ENCODE measurements around the gene EDRF1.

The EDRF1 gene

DNA sequence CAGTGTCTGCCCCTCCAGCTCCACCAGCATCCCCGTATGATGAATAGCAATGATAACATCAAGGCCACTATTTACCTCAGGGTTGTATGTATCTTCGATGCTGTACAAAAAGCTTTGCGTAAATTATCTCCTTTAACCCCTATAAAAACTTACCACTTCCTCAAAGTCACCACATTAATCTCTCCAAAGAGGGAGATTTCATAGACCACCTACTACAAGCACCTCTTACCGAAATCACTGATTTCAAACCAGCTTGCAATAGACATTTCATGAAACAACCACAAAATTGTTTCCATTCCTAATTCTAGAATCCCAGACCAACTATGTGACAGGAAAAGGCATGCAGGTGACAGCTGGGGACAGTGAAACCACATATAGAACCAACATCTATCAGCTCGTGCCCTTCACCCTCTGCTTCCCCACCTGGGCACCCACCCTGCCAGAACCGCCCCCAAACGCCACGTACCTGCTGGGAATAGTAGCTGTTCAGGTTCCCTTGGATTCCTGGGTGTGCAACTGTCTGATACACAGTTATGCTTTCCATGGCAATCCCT, 76.2 kb downstream of the EDRF1 start:
- no peak for DNase-seq

DNA sequence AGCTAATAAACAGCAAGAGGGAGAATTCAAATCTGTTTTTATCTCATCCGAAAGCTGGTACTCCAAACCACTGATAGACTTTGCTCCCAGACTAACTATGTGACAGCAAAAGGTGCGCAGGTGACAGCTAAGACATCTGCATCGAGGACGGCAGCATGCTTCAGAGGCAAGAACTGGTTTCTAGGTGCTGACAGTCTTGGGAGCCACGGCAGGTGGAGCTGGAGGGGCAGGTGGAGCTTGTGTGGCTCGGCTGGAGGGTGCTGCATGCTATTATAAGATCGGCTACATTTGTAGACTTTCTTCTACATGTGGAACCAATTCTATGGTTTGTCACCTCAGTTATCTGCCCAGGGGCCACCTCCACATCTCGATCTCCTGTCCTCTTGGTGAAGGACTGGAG, 77.9 kb downstream of the EDRF1 start:
- no peak for DNase-seq

DNA sequence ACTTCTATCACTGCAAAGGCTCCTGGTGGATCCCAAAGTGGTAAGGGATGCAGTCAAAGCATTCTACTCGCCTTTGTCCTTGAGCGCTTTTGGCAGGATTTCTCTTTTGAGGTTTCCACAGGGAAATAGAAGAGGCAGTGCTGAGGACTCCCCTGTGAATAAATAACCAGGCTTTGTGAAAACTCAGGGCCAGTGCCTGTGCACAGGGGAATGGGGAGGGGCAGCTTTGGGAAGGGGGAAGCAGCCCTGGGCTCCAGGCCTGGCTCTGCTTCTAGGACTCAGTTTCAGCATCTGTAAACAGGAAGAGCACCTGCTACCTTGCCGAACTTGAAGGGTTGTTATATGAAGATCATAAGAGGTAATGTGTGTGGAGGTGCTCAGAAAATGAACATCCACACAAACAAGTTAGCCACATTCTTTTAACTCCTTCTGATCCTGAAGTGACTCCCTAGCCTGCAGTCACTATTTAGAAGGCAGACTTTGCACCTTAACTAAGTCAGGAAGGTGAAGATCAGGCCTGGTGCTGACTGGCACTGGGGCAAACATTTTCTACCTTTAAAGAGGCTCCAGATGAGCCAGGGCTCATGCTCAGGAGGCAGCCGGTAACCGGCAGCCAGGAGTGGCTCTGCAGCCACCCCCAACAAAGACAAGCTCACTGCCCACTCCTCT, 78.6 kb downstream of the EDRF1 start:
- DNase-seq = no peak

- no peak for DNase-seq
These were observed 80.1 kb downstream of the EDRF1 start for GRCh38 chr10:125799451-125800182.

GRCh38 chr10:125801574-125801973, 82.1 kb downstream of the EDRF1 start:
- DNase-seq = no peak

- no peak for DNase-seq
These were observed 82.6 kb downstream of the EDRF1 start for GRCh38 chr10:125802131-125802530.

GRCh38 chr10:125802739-125803138, 83.2 kb downstream of the EDRF1 start:
- DNase-seq = no peak

DNA sequence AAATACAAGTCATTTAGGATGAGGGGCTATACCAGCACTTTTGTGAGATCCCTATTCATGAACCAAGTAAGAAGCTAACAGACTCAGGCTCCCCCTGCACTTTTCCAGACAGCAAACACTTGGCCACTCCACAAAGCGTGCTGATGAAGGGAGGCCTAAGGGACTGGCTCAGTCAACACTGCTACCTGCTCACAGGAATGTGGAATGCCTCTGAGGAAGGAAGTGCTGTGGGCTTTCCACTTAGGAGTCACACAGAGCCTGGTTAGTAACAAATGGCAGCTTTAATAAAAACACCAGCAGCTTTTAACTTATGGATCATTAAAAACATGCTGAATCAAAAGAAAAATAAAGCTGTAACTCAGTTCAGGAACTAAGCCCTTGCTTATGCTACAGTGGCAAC, 88.5 kb downstream of the EDRF1 start:
- DNase-seq = no peak

DNA sequence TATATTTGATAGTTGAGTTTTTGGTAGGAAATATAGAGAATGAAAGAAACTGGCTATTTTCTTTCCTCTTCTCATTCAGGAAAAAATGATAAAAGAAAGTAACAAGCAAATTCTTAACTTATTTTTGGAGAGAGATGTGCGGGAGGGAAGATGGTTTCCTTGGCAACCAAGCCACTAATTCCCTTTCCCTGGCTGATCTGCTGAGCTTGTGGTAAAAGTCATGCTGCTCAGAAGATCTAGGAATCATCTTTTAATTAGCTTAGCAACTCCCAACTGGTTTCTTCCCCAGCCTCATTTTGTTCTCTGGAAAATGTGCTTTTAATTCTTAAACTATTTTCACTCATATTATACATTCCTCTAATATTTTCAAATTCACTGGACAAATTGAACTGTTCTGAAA, 91.7 kb downstream of the EDRF1 start:
- DNase-seq = no peak

DNA sequence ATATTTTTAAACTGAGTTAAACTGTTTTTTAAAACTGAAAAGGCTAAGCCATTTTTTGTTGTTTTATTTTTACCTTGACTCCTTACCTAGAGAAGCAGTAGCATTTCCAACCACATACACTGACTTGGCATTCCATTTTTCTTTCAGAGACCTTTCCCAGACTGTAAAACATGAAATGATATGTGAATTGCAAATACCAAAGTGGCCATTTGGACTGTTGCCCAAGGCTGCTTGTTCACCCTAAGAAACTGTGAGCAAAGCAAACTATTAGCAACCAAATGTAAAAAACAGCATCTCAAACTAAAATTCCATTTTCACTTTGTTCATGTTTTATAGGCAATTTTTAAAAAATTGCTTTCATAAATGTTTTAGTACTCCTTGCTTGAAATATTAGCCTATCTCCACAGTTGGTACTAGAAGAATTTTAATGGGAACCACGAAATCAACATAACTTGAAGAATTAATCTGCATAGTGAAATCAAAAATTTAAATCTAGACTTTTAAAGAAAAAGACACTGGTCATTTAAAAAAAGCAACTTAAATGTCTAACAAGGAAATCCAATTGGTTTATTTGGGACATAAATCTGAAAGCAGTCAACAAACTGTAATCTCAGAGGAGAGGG, 92.7 kb downstream of the EDRF1 start:
- no peak for DNase-seq
